SK-N-SH treated with all-trans-retinoic acid at 6 μM for 48 hours (cell line): ENCODE data around the gene KIR3DL1.

Source experiments
- CSRNP3 ChIP-seq: fragments of 250-450 bp; sonication (Bioruptor Pico); IDR thresholded peaks from 2 replicates; pipeline ENCODE4 v1.5.1; 2021; ENCODE audit warnings: mild to moderate bottlenecking, moderate library complexity
- RARB ChIP-seq: fragments of 250-450 bp; sonication (Bioruptor Pico); IDR thresholded peaks from 2 replicates; pipeline ENCODE4 v1.8.0; 2021; ENCODE audit warnings: mild to moderate bottlenecking, moderate library complexity
- TCF4 ChIP-seq: fragments of 250-450 bp; sonication (Bioruptor Pico); IDR thresholded peaks from 2 replicates; pipeline ENCODE4 v1.8.0; 2021; ENCODE audit warnings: mild to moderate bottlenecking, moderate library complexity, borderline replicate concordance
- ZFP3 ChIP-seq: fragments of 250-450 bp; sonication (Bioruptor Pico); IDR thresholded peaks from 2 replicates; pipeline ENCODE4 v1.5.0; 2020; ENCODE audit warnings: mild to moderate bottlenecking, moderate library complexity
- ZNF70 ChIP-seq: fragments of 450-650 bp; formaldehyde crosslinking; IDR thresholded peaks from 2 replicates; pipeline ENCODE4 v1.5.0; 2020; ENCODE audit warnings: mild to moderate bottlenecking, moderate library complexity

GRCh38 chr19:54791476-54791875, 24.8 kb upstream of the KIR3DL1 start:
- TF ChIP-seq TCF4 (CRISPR knock-in tag) (no peak), ZFP3 (no peak), ZNF70 (no peak), CSRNP3 (CRISPR knock-in tag) (no peak), RARB (no peak)
